Fibroblast of the aortic adventitia (primary cell): Measurements from ENCODE around the gene PALD1. TPM values are rescaled to one million over a fixed set of nuclear protein-coding genes. Genes with fewer than 3 reads are reported as not detected.

Experiments
- DNase-seq: peaks from one replicate; pipeline ENCODE4 v3.0.0-alpha.2; 2010; ENCODE audit warnings: low read depth
- H3K4me3 ChIP-seq: 2 replicates; pipeline ENCODE4 v1.5.1; 2011; ENCODE audit warnings: low read depth, mild to moderate bottlenecking, control low read depth, low read length, moderate library complexity
- total RNA-seq: library from RNA; depleted of rRNA; stranded (reverse); fragments of >200 nt; gene quantifications from 2 replicates; pipeline ENCODE4 v1.2.3, GENCODE V29; 2012; ENCODE audit warnings: low replicate concordance
- TF ChIP-seq, protein P1 (sequence below): IDR thresholded peaks from 2 replicates; pipeline ENCODE4 v1.5.1; 2011; ENCODE audit warnings: mild to moderate bottlenecking, low read length, control low read depth, inconsistent platforms; ENCODE audit not compliant: insufficient read depth

PALD1 gene
- total RNA-seq, 1 donor = 0.18 TPM

DNA sequence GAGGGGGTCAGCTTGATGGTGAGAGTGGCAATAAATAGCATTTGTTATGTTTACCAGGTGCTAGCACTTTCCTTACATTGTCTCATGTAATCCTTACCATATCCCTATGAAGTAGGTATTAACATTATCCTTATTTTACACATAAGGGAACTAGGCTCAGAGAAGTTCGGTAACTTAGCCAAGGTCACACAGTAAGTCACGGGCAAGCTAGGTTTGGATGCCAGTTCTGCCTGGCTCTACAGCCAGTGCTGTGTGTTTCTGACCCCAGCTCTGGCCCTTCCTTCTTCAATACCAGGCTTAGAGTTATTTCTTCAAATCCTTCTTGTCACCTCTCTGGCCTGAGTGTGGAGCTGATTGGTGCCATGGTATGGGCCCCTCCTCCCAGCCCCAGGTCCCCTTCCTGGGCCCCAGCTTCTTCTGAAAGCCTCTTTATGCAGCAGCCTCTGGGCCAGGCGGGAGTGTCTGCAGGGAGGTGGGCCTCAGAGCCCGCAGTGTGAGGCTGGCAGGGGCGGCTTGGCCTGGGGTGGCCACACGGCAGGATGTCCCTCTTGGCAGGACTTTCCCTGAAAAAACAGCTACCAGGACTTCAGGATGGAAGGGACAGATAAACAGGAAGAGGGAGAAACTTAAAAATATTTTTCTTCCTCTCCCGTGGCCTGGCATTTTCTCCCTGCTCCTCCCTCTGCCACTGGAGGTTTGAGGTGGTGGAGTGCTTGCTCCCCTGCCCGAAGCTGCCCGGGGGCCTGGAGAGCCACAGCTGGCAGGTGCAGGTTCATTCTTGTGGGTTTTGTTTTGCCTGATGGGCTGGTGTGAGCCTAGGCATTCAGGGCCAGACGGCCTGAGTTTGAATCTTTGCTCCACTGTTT lies 20.6 kb downstream of the PALD1 start:
- H3K4me3 ChIP-seq = no peak overlapping the region
- no peak for DNase-seq
- TF ChIP-seq, protein P1, sequence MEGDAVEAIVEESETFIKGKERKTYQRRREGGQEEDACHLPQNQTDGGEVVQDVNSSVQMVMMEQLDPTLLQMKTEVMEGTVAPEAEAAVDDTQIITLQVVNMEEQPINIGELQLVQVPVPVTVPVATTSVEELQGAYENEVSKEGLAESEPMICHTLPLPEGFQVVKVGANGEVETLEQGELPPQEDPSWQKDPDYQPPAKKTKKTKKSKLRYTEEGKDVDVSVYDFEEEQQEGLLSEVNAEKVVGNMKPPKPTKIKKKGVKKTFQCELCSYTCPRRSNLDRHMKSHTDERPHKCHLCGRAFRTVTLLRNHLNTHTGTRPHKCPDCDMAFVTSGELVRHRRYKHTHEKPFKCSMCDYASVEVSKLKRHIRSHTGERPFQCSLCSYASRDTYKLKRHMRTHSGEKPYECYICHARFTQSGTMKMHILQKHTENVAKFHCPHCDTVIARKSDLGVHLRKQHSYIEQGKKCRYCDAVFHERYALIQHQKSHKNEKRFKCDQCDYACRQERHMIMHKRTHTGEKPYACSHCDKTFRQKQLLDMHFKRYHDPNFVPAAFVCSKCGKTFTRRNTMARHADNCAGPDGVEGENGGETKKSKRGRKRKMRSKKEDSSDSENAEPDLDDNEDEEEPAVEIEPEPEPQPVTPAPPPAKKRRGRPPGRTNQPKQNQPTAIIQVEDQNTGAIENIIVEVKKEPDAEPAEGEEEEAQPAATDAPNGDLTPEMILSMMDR = no peak

DNA sequence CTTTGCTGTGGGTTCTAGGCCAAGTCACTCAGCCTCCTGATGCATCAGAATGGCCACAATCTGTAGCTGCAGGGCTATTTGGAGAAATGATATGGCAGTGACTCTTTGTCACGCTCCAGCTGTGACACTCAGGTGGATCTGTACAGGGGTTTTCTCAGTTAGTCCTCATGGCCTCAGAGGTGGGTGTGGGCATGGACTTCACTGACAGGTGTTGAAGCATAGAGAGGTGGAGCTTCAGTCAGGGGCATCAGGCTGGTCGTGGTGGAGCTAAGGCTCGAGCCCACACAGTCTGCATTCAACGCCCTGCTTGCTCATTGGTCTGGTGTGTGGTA lies 21.2 kb downstream of the PALD1 start:
- DNase-seq = no peak
- TF ChIP-seq, protein P1 = no peak
- no peak overlapping the region for H3K4me3 ChIP-seq

DNA sequence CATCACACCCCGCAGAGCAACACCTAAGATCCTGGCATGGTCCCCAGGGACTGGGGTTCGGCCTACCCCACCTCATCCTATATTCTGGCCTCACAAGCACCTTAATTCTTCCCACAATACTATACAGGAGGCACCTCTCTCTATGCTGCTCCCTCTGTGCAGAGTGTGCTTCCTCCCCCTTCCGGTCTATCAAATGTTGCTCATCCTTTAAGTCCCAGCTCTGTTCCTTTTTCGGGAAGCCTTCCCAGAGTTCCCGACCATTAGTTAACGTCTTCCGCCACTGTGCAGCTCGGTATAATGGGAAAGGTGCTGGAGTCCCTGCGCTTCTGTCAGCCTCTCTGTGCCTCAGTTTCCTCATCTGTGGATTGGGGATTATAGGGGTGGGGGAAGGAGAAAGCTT lies 21.8 kb downstream of the PALD1 start:
- TF ChIP-seq, protein P1 = no peak

DNA sequence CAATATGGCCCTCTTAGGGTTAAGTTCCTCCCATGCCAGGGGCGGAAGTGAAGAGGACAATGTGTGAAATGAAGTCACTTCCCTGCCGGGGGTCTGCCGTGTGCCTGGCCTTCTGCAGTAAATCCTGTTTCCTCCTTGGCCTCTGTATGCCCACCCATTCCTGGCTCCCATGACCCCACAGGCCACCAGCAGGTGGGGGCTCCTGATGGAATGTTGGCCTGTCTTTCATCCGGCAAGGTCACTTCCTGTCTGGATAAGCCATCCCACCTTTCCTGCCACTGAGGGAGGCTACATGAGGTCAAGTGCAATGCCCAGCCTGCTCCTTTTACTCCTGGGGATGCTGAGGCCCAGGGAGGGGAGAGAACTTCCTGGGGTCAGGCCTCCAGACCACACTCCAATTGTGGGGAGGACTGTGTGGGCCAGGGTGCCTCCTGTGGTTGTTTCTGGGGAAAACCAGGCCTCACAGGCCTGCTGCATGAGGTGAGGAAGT lies 22.3 kb downstream of the PALD1 start:
- TF ChIP-seq, protein P1 = no peak
- no peak overlapping the region for H3K4me3 ChIP-seq
- DNase-seq = no peak

More for the DNA sequence above, 21.8 kb downstream of the PALD1 start:
- DNase-seq = no peak
- H3K4me3 ChIP-seq = no peak overlapping the region

DNA sequence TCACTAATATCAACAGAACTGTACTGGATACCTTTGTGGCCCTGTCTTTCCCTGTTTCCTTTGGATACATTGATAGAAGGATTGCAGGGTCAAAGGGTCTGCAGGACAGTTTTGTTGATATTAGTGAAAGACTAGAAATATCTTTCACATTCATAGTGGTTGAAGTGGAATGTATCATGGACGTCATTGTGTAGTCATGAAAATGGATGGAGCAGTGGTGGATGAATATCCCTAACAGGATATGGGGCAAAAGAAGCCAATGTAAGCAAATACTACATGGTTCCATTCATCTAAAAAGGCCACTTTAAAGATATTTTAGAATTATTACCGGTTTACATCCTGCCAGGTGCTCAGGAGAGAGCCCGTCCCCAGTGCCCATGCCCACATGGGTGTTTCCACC lies 23.8 kb downstream of the PALD1 start:
- TF ChIP-seq, protein P1 = no peak
- DNase-seq = no peak
- no peak overlapping the region for H3K4me3 ChIP-seq

DNA sequence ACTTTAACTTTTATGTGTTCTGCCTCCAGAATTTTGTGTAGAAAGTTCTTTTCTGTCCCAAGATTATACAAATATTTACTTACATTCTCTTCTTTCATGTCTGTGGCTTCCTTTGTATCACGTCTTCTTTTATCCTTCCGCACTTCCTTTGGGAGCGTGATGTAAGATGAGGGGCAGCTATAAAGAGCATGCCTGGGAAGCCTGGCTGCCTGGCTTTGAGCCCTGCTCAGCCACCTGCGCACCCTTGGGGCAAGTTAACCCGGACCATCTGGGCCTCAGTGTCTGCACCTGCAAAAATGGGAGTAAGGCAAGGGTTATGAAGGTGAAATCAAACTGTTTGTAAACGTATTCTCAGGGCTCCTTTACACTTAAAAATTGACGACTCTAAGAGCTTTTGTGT lies 25.2 kb downstream of the PALD1 start:
- TF ChIP-seq, protein P1 = no peak
- H3K4me3 ChIP-seq = no peak overlapping the region
- DNase-seq = no peak
